ENCODE measurements around the gene WFDC13. TPM values are rescaled to one million over a fixed set of nuclear protein-coding genes. Genes with fewer than 3 reads are reported as not detected.

Gene WFDC13
- total RNA-seq, 1 donor from 2014 or later = not detected

GRCh38 chr20:45735988-45736387 lies 34.1 kb downstream of the WFDC13 start:
- H3K4me3 Mint-ChIP-seq (ENCODE audit: unreplicated experiment) = no peak overlapping the region
- H3K9me3 Mint-ChIP-seq (ENCODE audit: unreplicated experiment) = peaks cover 20% of the 10 kb centered on the region
- TF ChIP-seq CTCF (IDR thresholded peaks at IDR 0.05) = no peak
- peaks cover 9% of the 10 kb centered on the region for H3K27me3 Mint-ChIP-seq (ENCODE audit: unreplicated experiment)
- H3K4me1 Mint-ChIP-seq (ENCODE audit: unreplicated experiment) = no peaks in the 10 kb centered on the region
- DNase-seq (ENCODE audit: extremely low spot score, unreplicated experiment) = no peak
- no peak overlapping the region for H3K27ac Mint-ChIP-seq (ENCODE audit: unreplicated experiment)
- H3K36me3 Mint-ChIP-seq (ENCODE audit: unreplicated experiment) = no peaks in the 10 kb centered on the region

GRCh38 chr20:45742596-45742995 lies 40.8 kb downstream of the WFDC13 start:
- no peak for DNase-seq (ENCODE audit: extremely low spot score, unreplicated experiment)
- Mint-ChIP-seq H3K9me3 (ENCODE audit: unreplicated experiment) (no peaks in the 10 kb centered on the region), H3K27me3 (ENCODE audit: unreplicated experiment) (peaks cover 20% of the 10 kb centered on the region), H3K27ac (ENCODE audit: unreplicated experiment) (no peak overlapping the region), H3K4me3 (ENCODE audit: unreplicated experiment) (no peak overlapping the region), H3K36me3 (ENCODE audit: unreplicated experiment) (no peaks in the 10 kb centered on the region), H3K4me1 (ENCODE audit: unreplicated experiment) (no peaks in the 10 kb centered on the region)
- TF ChIP-seq CTCF (IDR thresholded peaks at IDR 0.05) = no peak

- no peak for DNase-seq (ENCODE audit: extremely low spot score, unreplicated experiment)
- TF ChIP-seq CTCF (IDR thresholded peaks at IDR 0.05) = no peak
- H3K4me3 Mint-ChIP-seq (ENCODE audit: unreplicated experiment) = no peak overlapping the region
Measured at GRCh38 chr20:45745015-45745414, 43.2 kb downstream of the WFDC13 start.

GRCh38 chr20:45751721-45752120 lies 49.9 kb downstream of the WFDC13 start:
- Mint-ChIP-seq H3K27ac (ENCODE audit: unreplicated experiment) (no peak overlapping the region), H3K36me3 (ENCODE audit: unreplicated experiment) (no peaks in the 10 kb centered on the region), H3K4me1 (ENCODE audit: unreplicated experiment) (no peaks in the 10 kb centered on the region), H3K27me3 (ENCODE audit: unreplicated experiment) (peaks cover 33% of the 10 kb centered on the region), H3K9me3 (ENCODE audit: unreplicated experiment) (peaks cover 5% of the 10 kb centered on the region), H3K4me3 (ENCODE audit: unreplicated experiment) (no peak overlapping the region)
- TF ChIP-seq CTCF (IDR thresholded peaks at IDR 0.05) = no peak
- DNase-seq (ENCODE audit: extremely low spot score, unreplicated experiment) = no peak

More at GRCh38 chr20:45745015-45745414, 43.2 kb downstream of the WFDC13 start:
- H3K36me3 Mint-ChIP-seq (ENCODE audit: unreplicated experiment) = no peaks in the 10 kb centered on the region
- H3K27ac Mint-ChIP-seq (ENCODE audit: unreplicated experiment) = no peak overlapping the region
- no peaks in the 10 kb centered on the region for H3K9me3 Mint-ChIP-seq (ENCODE audit: unreplicated experiment)
- peaks cover 25% of the 10 kb centered on the region for H3K27me3 Mint-ChIP-seq (ENCODE audit: unreplicated experiment)
- no peaks in the 10 kb centered on the region for H3K4me1 Mint-ChIP-seq (ENCODE audit: unreplicated experiment)

GRCh38 chr20:45752746-45753145 lies 50.9 kb downstream of the WFDC13 start:
- no peak for DNase-seq (ENCODE audit: extremely low spot score, unreplicated experiment)
- H3K9me3 Mint-ChIP-seq (ENCODE audit: unreplicated experiment) = peaks cover 5% of the 10 kb centered on the region

More at GRCh38 chr20:45752746-45753145, 50.9 kb downstream of the WFDC13 start:
- Mint-ChIP-seq H3K27ac (ENCODE audit: unreplicated experiment) (no peak overlapping the region), H3K27me3 (ENCODE audit: unreplicated experiment) (peaks cover 23% of the 10 kb centered on the region), H3K36me3 (ENCODE audit: unreplicated experiment) (no peaks in the 10 kb centered on the region), H3K4me3 (ENCODE audit: unreplicated experiment) (no peak overlapping the region), H3K4me1 (ENCODE audit: unreplicated experiment) (no peaks in the 10 kb centered on the region)
- TF ChIP-seq CTCF (IDR thresholded peaks at IDR 0.05) = no peak

All from osteocyte (in vitro differentiated cells).